HAP-1 (cell line): ENCODE data around the gene RPEL1.

Experiments
- DNase-seq, 2 experiments: peaks; one replicate each; pipeline ENCODE4 v3.0.0-alpha.2; 2016 to 2020; ENCODE audit warnings: low spot score in 2 of 2
- H3K27me3 ChIP-seq: fragments of 250-450 bp; sonication (Bioruptor Pico); 2 replicates; pipeline ENCODE4 v1.5.1; 2020; ENCODE audit warnings: low read depth, mild to moderate bottlenecking, moderate library complexity
- H3K36me3 ChIP-seq: fragments of 250-450 bp; sonication (Bioruptor Pico); replicated peaks from 2 replicates; pipeline ENCODE4 v1.5.1; 2020; ENCODE audit warnings: mild to moderate bottlenecking
- H3K4me1 ChIP-seq: fragments of 250-450 bp; sonication (Bioruptor Pico); 2 replicates; pipeline ENCODE4 v1.5.1; 2020; ENCODE audit warnings: mild to moderate bottlenecking
- H3K4me3 ChIP-seq: fragments of 250-450 bp; sonication (Bioruptor Pico); 2 replicates; pipeline ENCODE4 v1.5.1; 2020; ENCODE audit warnings: mild to moderate bottlenecking, moderate library complexity
- H3K9me3 ChIP-seq: fragments of 250-450 bp; sonication (Bioruptor Pico); 2 replicates; pipeline ENCODE4 v1.5.1; 2020; ENCODE audit warnings: mild to moderate bottlenecking, moderate library complexity
- in situ Hi-C: fragments of 300-500 bp; cut with MboI; formaldehyde crosslinking; loops from 3 replicates; pipeline ENCODE4 v1.14.3; 2020; ENCODE audit warnings: low sequenced_read_pairs, inconsistent platforms, mixed read lengths

Gene RPEL1

GRCh38 chr10:103277713-103278536 lies 32.2 kb downstream of the RPEL1 start:
- Histone ChIP-seq H3K36me3 (no peaks in the 10 kb centered on the region), H3K27me3 (no peaks in the 10 kb centered on the region), H3K4me3 (no peak overlapping the region), H3K4me1 (peaks cover 3% of the 10 kb centered on the region; the same call in 1 of the 2 replicates), H3K9me3 (no peaks in the 10 kb centered on the region)
- no peak for DNase-seq
- in situ Hi-C loops, result no loop called here

GRCh38 chr10:103278537-103278823 lies 32.8 kb downstream of the RPEL1 start:
- Histone ChIP-seq H3K9me3 (no peaks in the 10 kb centered on the region), H3K4me3 (no peak overlapping the region), H3K27me3 (no peaks in the 10 kb centered on the region), H3K4me1 (peaks cover 3% of the 10 kb centered on the region; the same call in 1 of the 2 replicates), H3K36me3 (no peaks in the 10 kb centered on the region)
- in situ Hi-C loops, result no loop called here
- DNase-seq, result no peak

- in situ Hi-C loops, result no loop called here
- peaks cover 3% of the 10 kb centered on the region; the same call in 1 of the 2 replicates for H3K4me1 ChIP-seq
- no peaks in the 10 kb centered on the region for H3K27me3 ChIP-seq
- H3K9me3 ChIP-seq, result no peaks in the 10 kb centered on the region
- DNase-seq, result peak; percentile 47 to 84
- H3K4me3 ChIP-seq, result no peak overlapping the region
- no peaks in the 10 kb centered on the region for H3K36me3 ChIP-seq
These were observed 33.2 kb downstream of the RPEL1 start for GRCh38 chr10:103278862-103279298.

GRCh38 chr10:103280031-103280430 lies 34.3 kb downstream of the RPEL1 start:
- H3K27me3 ChIP-seq, result no peaks in the 10 kb centered on the region
- no peak for DNase-seq
- in situ Hi-C loops, result no loop called here

GRCh38 chr10:103280506-103280905 lies 34.8 kb downstream of the RPEL1 start:
- H3K36me3 ChIP-seq, result no peaks in the 10 kb centered on the region
- no peaks in the 10 kb centered on the region for H3K9me3 ChIP-seq
- H3K4me3 ChIP-seq, result no peak overlapping the region
- DNase-seq, result no peak
- peaks cover 3% of the 10 kb centered on the region; the same call in 1 of the 2 replicates for H3K4me1 ChIP-seq
- in situ Hi-C loops, result no loop called here
- H3K27me3 ChIP-seq, result no peaks in the 10 kb centered on the region

More at GRCh38 chr10:103280031-103280430, 34.3 kb downstream of the RPEL1 start:
- Histone ChIP-seq H3K9me3 (no peaks in the 10 kb centered on the region), H3K36me3 (no peaks in the 10 kb centered on the region), H3K4me3 (no peak overlapping the region), H3K4me1 (peaks cover 3% of the 10 kb centered on the region; the same call in 1 of the 2 replicates)

GRCh38 chr10:103281753-103282152 lies 36.1 kb downstream of the RPEL1 start:
- H3K4me1 ChIP-seq, result peaks cover 3% of the 10 kb centered on the region; the same call in 1 of the 2 replicates
- DNase-seq, result peak; percentile 41 to 79
- no peaks in the 10 kb centered on the region for H3K27me3 ChIP-seq
- H3K9me3 ChIP-seq, result no peaks in the 10 kb centered on the region
- in situ Hi-C loops, result no loop called here
- no peaks in the 10 kb centered on the region for H3K36me3 ChIP-seq
- H3K4me3 ChIP-seq, result no peak overlapping the region

- in situ Hi-C loops, result no loop called here
- H3K4me1 ChIP-seq, result peaks cover 3% of the 10 kb centered on the region; the same call in 1 of the 2 replicates
- H3K4me3 ChIP-seq, result no peak overlapping the region
- no peaks in the 10 kb centered on the region for H3K36me3 ChIP-seq
- H3K27me3 ChIP-seq, result no peaks in the 10 kb centered on the region
- H3K9me3 ChIP-seq, result no peaks in the 10 kb centered on the region
- no peak for DNase-seq
These were observed 37.3 kb downstream of the RPEL1 start for GRCh38 chr10:103282961-103283360.

GRCh38 chr10:103284170-103284569 lies 38.5 kb downstream of the RPEL1 start:
- Histone ChIP-seq H3K4me3 (no peak overlapping the region), H3K27me3 (no peaks in the 10 kb centered on the region), H3K9me3 (no peaks in the 10 kb centered on the region), H3K4me1 (peaks cover 3% of the 10 kb centered on the region; the same call in 1 of the 2 replicates), H3K36me3 (no peaks in the 10 kb centered on the region)
- in situ Hi-C loops, result no loop called here
- no peak for DNase-seq

- no peaks in the 10 kb centered on the region for H3K9me3 ChIP-seq
- in situ Hi-C loops, result no loop called here
- H3K36me3 ChIP-seq, result no peaks in the 10 kb centered on the region
These were observed 42.3 kb downstream of the RPEL1 start for GRCh38 chr10:103287992-103288391.

GRCh38 chr10:103291588-103291987 lies 45.9 kb downstream of the RPEL1 start:
- H3K4me1 ChIP-seq, result no peaks in the 10 kb centered on the region
- H3K9me3 ChIP-seq, result no peaks in the 10 kb centered on the region
- no peak for DNase-seq
- in situ Hi-C loops, result no loop called here
- no peaks in the 10 kb centered on the region for H3K36me3 ChIP-seq
- H3K27me3 ChIP-seq, result no peaks in the 10 kb centered on the region
- H3K4me3 ChIP-seq, result no peak overlapping the region

More at GRCh38 chr10:103287992-103288391, 42.3 kb downstream of the RPEL1 start:
- Histone ChIP-seq H3K27me3 (no peaks in the 10 kb centered on the region), H3K4me3 (no peak overlapping the region), H3K4me1 (no peaks in the 10 kb centered on the region)
- DNase-seq, result no peak

- H3K9me3 ChIP-seq, result no peaks in the 10 kb centered on the region
- no peaks in the 10 kb centered on the region for H3K36me3 ChIP-seq
- H3K4me1 ChIP-seq, result no peaks in the 10 kb centered on the region
- no peaks in the 10 kb centered on the region for H3K27me3 ChIP-seq
- no peak overlapping the region for H3K4me3 ChIP-seq
- DNase-seq, result no peak
- in situ Hi-C loops, result no loop called here
These were observed 49.8 kb downstream of the RPEL1 start for GRCh38 chr10:103295374-103296015.
